ENCODE measurements around the gene TSKS.

The TSKS gene

GRCh38 chr19:49791776-49792445 lies 28.8 kb upstream of the TSKS start:
- H3K27ac ChIP-seq: no peak overlapping the region
- H2AFZ ChIP-seq: no peak overlapping the region
- no peak overlapping the region for H3K4me3 ChIP-seq (ENCODE audit: low read depth, low read length)
- H3K9ac ChIP-seq: no peak overlapping the region
- H3K79me2 ChIP-seq: no peaks in the 10 kb centered on the region
- no peaks in the 10 kb centered on the region for H3K4me1 ChIP-seq
- no peak overlapping the region for H3K4me2 ChIP-seq (ENCODE audit: low read length)
- no peaks in the 10 kb centered on the region for H3K36me3 ChIP-seq (ENCODE audit: control insufficient read depth, insufficient read depth, low read length)
- no peaks in the 10 kb centered on the region for H3K27me3 ChIP-seq (ENCODE audit: control insufficient read depth, insufficient read depth, low read length)
- H3K9me3 ChIP-seq (ENCODE audit: control insufficient read depth, low read length): no peaks in the 10 kb centered on the region
- no peak for TF ChIP-seq CTCF (IDR thresholded peaks at IDR 0.05)

GRCh38 chr19:49790866-49791265 lies 27.8 kb upstream of the TSKS start:
- H3K27me3 ChIP-seq (ENCODE audit: control insufficient read depth, insufficient read depth, low read length): no peaks in the 10 kb centered on the region
- no peak overlapping the region for H3K9ac ChIP-seq
- no peak overlapping the region for H3K4me2 ChIP-seq (ENCODE audit: low read length)
- H3K9me3 ChIP-seq (ENCODE audit: control insufficient read depth, low read length): no peaks in the 10 kb centered on the region
- no peak overlapping the region for H3K4me3 ChIP-seq (ENCODE audit: low read depth, low read length)
- no peaks in the 10 kb centered on the region for H3K79me2 ChIP-seq
- H3K27ac ChIP-seq: no peak overlapping the region
- H3K4me1 ChIP-seq: no peaks in the 10 kb centered on the region
- no peak overlapping the region for H2AFZ ChIP-seq
- no peaks in the 10 kb centered on the region for H3K36me3 ChIP-seq (ENCODE audit: control insufficient read depth, insufficient read depth, low read length)
- TF ChIP-seq CTCF (IDR thresholded peaks at IDR 0.05): no peak

- H2AFZ ChIP-seq: no peak overlapping the region
- H3K27me3 ChIP-seq (ENCODE audit: control insufficient read depth, insufficient read depth, low read length): no peaks in the 10 kb centered on the region
- no peaks in the 10 kb centered on the region for H3K9me3 ChIP-seq (ENCODE audit: control insufficient read depth, low read length)
- no peak for TF ChIP-seq CTCF (IDR thresholded peaks at IDR 0.05)
- H3K9ac ChIP-seq: no peak overlapping the region
- H3K4me1 ChIP-seq: no peaks in the 10 kb centered on the region
- no peak overlapping the region for H3K4me3 ChIP-seq (ENCODE audit: low read depth, low read length)
- H3K36me3 ChIP-seq (ENCODE audit: control insufficient read depth, insufficient read depth, low read length): no peaks in the 10 kb centered on the region
- H3K79me2 ChIP-seq: no peaks in the 10 kb centered on the region
- no peak overlapping the region for H3K27ac ChIP-seq
- no peak overlapping the region for H3K4me2 ChIP-seq (ENCODE audit: low read length)
Observed at GRCh38 chr19:49788857-49789256, 25.8 kb upstream of the TSKS start.

- Histone ChIP-seq H3K4me2 (ENCODE audit: low read length) (no peak overlapping the region), H3K79me2 (peaks cover 5% of the 10 kb centered on the region), H3K27ac (no peak overlapping the region), H2AFZ (no peak overlapping the region), H3K4me1 (no peaks in the 10 kb centered on the region), H3K4me3 (ENCODE audit: low read depth, low read length) (no peak overlapping the region), H3K36me3 (ENCODE audit: control insufficient read depth, insufficient read depth, low read length) (no peaks in the 10 kb centered on the region), H3K9ac (no peak overlapping the region), H3K9me3 (ENCODE audit: control insufficient read depth, low read length) (no peaks in the 10 kb centered on the region), H3K27me3 (ENCODE audit: control insufficient read depth, insufficient read depth, low read length) (no peaks in the 10 kb centered on the region)
- TF ChIP-seq CTCF (IDR thresholded peaks at IDR 0.05): no peak
Observed at GRCh38 chr19:49787746-49788145, 24.6 kb upstream of the TSKS start.

GRCh38 chr19:49786376-49786820 lies 23.3 kb upstream of the TSKS start:
- Histone ChIP-seq H3K9ac (no peak overlapping the region), H3K4me3 (ENCODE audit: low read depth, low read length) (no peak overlapping the region), H2AFZ (no peak overlapping the region), H3K9me3 (ENCODE audit: control insufficient read depth, low read length) (no peaks in the 10 kb centered on the region), H3K27me3 (ENCODE audit: control insufficient read depth, insufficient read depth, low read length) (no peaks in the 10 kb centered on the region), H3K4me1 (no peaks in the 10 kb centered on the region), H3K79me2 (peaks cover 12% of the 10 kb centered on the region), H3K36me3 (ENCODE audit: control insufficient read depth, insufficient read depth, low read length) (no peaks in the 10 kb centered on the region), H3K27ac (no peak overlapping the region), H3K4me2 (ENCODE audit: low read length) (no peak overlapping the region)
- no peak for TF ChIP-seq CTCF (IDR thresholded peaks at IDR 0.05)

All from parathyroid adenoma (tissue), 2 donors.